Urothelium cell line (cell line): ENCODE results near the gene CHAD.
"Not testable (repeated sequence)": the region's sequence is repeated elsewhere in the genome, so short reads cannot be mapped to it uniquely, and the experiment has no call there.

ENCODE experiments used
- DNase-seq: peaks from one replicate; pipeline ENCODE4 v3.0.0; 2011; ENCODE audit warnings: low spot score, mixed read lengths
- FAIRE-seq: peaks from 2 replicates; lab custom pipeline; 2011; peaks lifted over from hg19 to GRCh38; lab: Jason Lieb, UNC

The CHAD gene

GRCh38 chr17:50430821-50431618, 37.7 kb downstream of the CHAD start:
- FAIRE-seq (no peak), DNase-seq (no peak)

- no peak for DNase-seq
- no peak for FAIRE-seq
Observed at GRCh38 chr17:50429793-50430192, 38.9 kb downstream of the CHAD start.

GRCh38 chr17:50428831-50429424, 39.8 kb downstream of the CHAD start:
- FAIRE-seq (no peak), DNase-seq (no peak)

GRCh38 chr17:50428126-50428525, 40.6 kb downstream of the CHAD start:
- not testable (repeated sequence) for FAIRE-seq, DNase-seq

GRCh38 chr17:50426814-50427787, 41.6 kb downstream of the CHAD start:
- DNase-seq (peak; percentile 70), FAIRE-seq (no peak)

GRCh38 chr17:50426472-50426782, 42.3 kb downstream of the CHAD start:
- FAIRE-seq (no peak), DNase-seq (no peak)

- DNase-seq (peak; percentile 89), FAIRE-seq (no peak)
Observed at GRCh38 chr17:50425682-50426471, 42.8 kb downstream of the CHAD start, which contains the start of gene ACSF2. TSS of gene ACSF2 (plus strand) at chr17:50426218. CDS start at chr17:50426262, 44 bp downstream.

GRCh38 chr17:50424996-50425681, 43.5 kb downstream of the CHAD start:
- no peak for FAIRE-seq
- DNase-seq = no peak

GRCh38 chr17:50424246-50424995, 44.3 kb downstream of the CHAD start:
- FAIRE-seq = no peak

GRCh38 chr17:50423553-50424159, 45.0 kb downstream of the CHAD start:
- DNase-seq (peak; percentile 63), FAIRE-seq (no peak)

More at GRCh38 chr17:50424246-50424995, 44.3 kb downstream of the CHAD start:
- no peak for DNase-seq

GRCh38 chr17:50422738-50423137, 45.9 kb downstream of the CHAD start:
- FAIRE-seq = no peak

GRCh38 chr17:50421308-50422051, 47.2 kb downstream of the CHAD start:
- DNase-seq = no peak
- FAIRE-seq = no peak

More at GRCh38 chr17:50422738-50423137, 45.9 kb downstream of the CHAD start:
- no peak for DNase-seq

- FAIRE-seq (no peak), DNase-seq (no peak)
Observed at GRCh38 chr17:50420419-50421112, 48.1 kb downstream of the CHAD start.

GRCh38 chr17:50419577-50419976, 49.1 kb downstream of the CHAD start:
- FAIRE-seq, DNase-seq: not testable (repeated sequence)

GRCh38 chr17:50414808-50415207, 53.9 kb downstream of the CHAD start:
- FAIRE-seq (no peak), DNase-seq (no peak)
